CD4-positive, alpha-beta T cell treated with Interleukin-15 for 1 hour (primary cell): ENCODE measurements around the gene BRME1.

Source experiments
- DNase-seq: peaks from one replicate; pipeline ENCODE4 v3.0.0-alpha.2; 2020

The BRME1 gene

GRCh38 chr19:13843104-13843921, 62.6 kb downstream of the BRME1 start:
- no peak for DNase-seq

GRCh38 chr19:13842291-13843103, 63.4 kb downstream of the BRME1 start:
- DNase-seq = peak; percentile 92

GRCh38 chr19:13841962-13842290, 64.0 kb downstream of the BRME1 start:
- no peak for DNase-seq

- DNase-seq = peak; percentile 68
Measured at GRCh38 chr19:13841086-13841961, 64.6 kb downstream of the BRME1 start.

- DNase-seq = peak; percentile 79
Measured at GRCh38 chr19:13840305-13841085, 65.4 kb downstream of the BRME1 start.

- DNase-seq = no peak
Measured at GRCh38 chr19:13839938-13840304, 66.0 kb downstream of the BRME1 start.

- peak; percentile 88 for DNase-seq
Measured at GRCh38 chr19:13839130-13839937, 66.6 kb downstream of the BRME1 start.

GRCh38 chr19:13838435-13839129, 67.3 kb downstream of the BRME1 start:
- DNase-seq = no peak

- DNase-seq = peak; percentile 73
Measured at GRCh38 chr19:13835791-13836723, 69.9 kb downstream of the BRME1 start.

GRCh38 chr19:13834244-13835069, 71.5 kb downstream of the BRME1 start:
- DNase-seq = no peak

- peak; percentile 96 for DNase-seq
Measured at GRCh38 chr19:13833330-13834243, 72.3 kb downstream of the BRME1 start.
